Progenitor cell of endocrine pancreas (in vitro differentiated cells): Measurements from ENCODE around the gene INAFM1. TPM values are rescaled to one million over a fixed set of nuclear protein-coding genes. Genes with fewer than 3 reads are reported as not detected.
A peak's percentile ranks its signal among the peaks of the same experiment; 100 is the strongest.

Experiments used
- DNase-seq: peaks from one replicate; pipeline ENCODE4 v3.0.0; 2021; ENCODE audit warnings: low spot score; ENCODE audit not compliant: unreplicated experiment
- H3K27ac Mint-ChIP-seq: 2 replicates; pipeline ENCODE4 v1.8.0; 2021; ENCODE audit warnings: mild to moderate bottlenecking, moderate library complexity, mixed read lengths
- H3K27me3 Mint-ChIP-seq: 2 replicates; pipeline ENCODE4 v1.8.0; 2021; ENCODE audit warnings: mixed read lengths
- H3K36me3 Mint-ChIP-seq: 2 replicates; pipeline ENCODE4 v1.8.0; 2022; ENCODE audit warnings: mixed read lengths; ENCODE audit not compliant: insufficient read depth
- H3K4me1 Mint-ChIP-seq: 2 replicates; pipeline ENCODE4 v1.8.0; 2021; ENCODE audit warnings: low read depth, mixed read lengths
- H3K4me3 Mint-ChIP-seq: 2 replicates; pipeline ENCODE4 v1.8.0; 2021; ENCODE audit warnings: low read depth, mild to moderate bottlenecking, moderate library complexity, mixed read lengths
- H3K9me3 Mint-ChIP-seq: 2 replicates; pipeline ENCODE4 v1.8.0; 2021; ENCODE audit warnings: low read depth, mixed read lengths
- CTCF ChIP-seq: fragments of 200-600 bp; sonication (generic); IDR thresholded peaks from one replicate; pipeline ENCODE4 v1.5.0; 2021; ENCODE audit warnings: antibody characterized with exemption, mild to moderate bottlenecking; ENCODE audit not compliant: unreplicated experiment
- total RNA-seq: library from RNA; stranded (reverse); gene quantifications from 2 replicates; pipeline ENCODE4 v1.2.1, GENCODE V29; 2021

INAFM1 gene
- total RNA-seq, 1 donor from 2014 or later: 11.8 TPM

- H3K4me3 Mint-ChIP-seq: no peak overlapping the region
- H3K27ac Mint-ChIP-seq: peak overlapping the region; percentile 38
- H3K36me3 Mint-ChIP-seq: peaks cover 32% of the 10 kb centered on the region
- no peak for TF ChIP-seq CTCF
- H3K9me3 Mint-ChIP-seq: no peaks in the 10 kb centered on the region
- no peaks in the 10 kb centered on the region for H3K4me1 Mint-ChIP-seq
- H3K27me3 Mint-ChIP-seq: no peaks in the 10 kb centered on the region
- no peak for DNase-seq
These were observed 10.1 kb upstream of the INAFM1 start for GRCh38 chr19:47264629-47265028.

- TF ChIP-seq CTCF: no peak
- Mint-ChIP-seq H3K4me1 (no peaks in the 10 kb centered on the region), H3K36me3 (peaks cover 29% of the 10 kb centered on the region), H3K27ac (no peak overlapping the region), H3K9me3 (no peaks in the 10 kb centered on the region), H3K4me3 (no peak overlapping the region), H3K27me3 (no peaks in the 10 kb centered on the region)
- DNase-seq: no peak
These were observed 8.2 kb upstream of the INAFM1 start for GRCh38 chr19:47266401-47266941.

GRCh38 chr19:47267350-47267759 lies 7.3 kb upstream of the INAFM1 start:
- no peak for DNase-seq
- no peak overlapping the region for H3K27ac Mint-ChIP-seq
- TF ChIP-seq CTCF: no peak
- H3K4me3 Mint-ChIP-seq: no peak overlapping the region
- no peaks in the 10 kb centered on the region for H3K27me3 Mint-ChIP-seq
- no peaks in the 10 kb centered on the region for H3K9me3 Mint-ChIP-seq
- H3K36me3 Mint-ChIP-seq: peaks cover 29% of the 10 kb centered on the region
- H3K4me1 Mint-ChIP-seq: peaks cover 2% of the 10 kb centered on the region

- no peak for TF ChIP-seq CTCF
- H3K4me3 Mint-ChIP-seq: no peak overlapping the region
- no peaks in the 10 kb centered on the region for H3K9me3 Mint-ChIP-seq
- no peak overlapping the region for H3K27ac Mint-ChIP-seq
- H3K36me3 Mint-ChIP-seq: peaks cover 26% of the 10 kb centered on the region
- no peaks in the 10 kb centered on the region for H3K27me3 Mint-ChIP-seq
- H3K4me1 Mint-ChIP-seq: peaks cover 8% of the 10 kb centered on the region
- DNase-seq: no peak
These were observed 6.7 kb upstream of the INAFM1 start for GRCh38 chr19:47268028-47268427.

- H3K36me3 Mint-ChIP-seq: peaks cover 21% of the 10 kb centered on the region
- no peak for TF ChIP-seq CTCF
- no peak for DNase-seq
- H3K27ac Mint-ChIP-seq: no peak overlapping the region
- no peaks in the 10 kb centered on the region for H3K27me3 Mint-ChIP-seq
- no peaks in the 10 kb centered on the region for H3K9me3 Mint-ChIP-seq
- H3K4me1 Mint-ChIP-seq: peaks cover 8% of the 10 kb centered on the region
- no peak overlapping the region for H3K4me3 Mint-ChIP-seq
These were observed 5.1 kb upstream of the INAFM1 start for GRCh38 chr19:47269596-47269995.
